Fibroblast of mammary gland (primary cell): Measurements from ENCODE around the gene CFL1.
"Not testable (repeated sequence)": the region's sequence is repeated elsewhere in the genome, so short reads cannot be mapped to it uniquely, and the experiment has no call there.

Experiments
- DNase-seq: peaks from one replicate; pipeline ENCODE4 v3.0.0-alpha.2; 2010; ENCODE audit warnings: low read depth
- H3K4me3 ChIP-seq: 2 replicates; pipeline ENCODE4 v1.5.1; 2011; ENCODE audit warnings: low read depth, mild to moderate bottlenecking, low read length, moderate library complexity; ENCODE audit not compliant: control insufficient read depth
- TF ChIP-seq, protein P1 (sequence below): conservative IDR thresholded peaks from 2 replicates; pipeline ENCODE4 v1.5.1; 2011; ENCODE audit warnings: low read depth, low read length, inconsistent platforms; ENCODE audit not compliant: control insufficient read depth, insufficient read depth

CFL1 gene

DNA sequence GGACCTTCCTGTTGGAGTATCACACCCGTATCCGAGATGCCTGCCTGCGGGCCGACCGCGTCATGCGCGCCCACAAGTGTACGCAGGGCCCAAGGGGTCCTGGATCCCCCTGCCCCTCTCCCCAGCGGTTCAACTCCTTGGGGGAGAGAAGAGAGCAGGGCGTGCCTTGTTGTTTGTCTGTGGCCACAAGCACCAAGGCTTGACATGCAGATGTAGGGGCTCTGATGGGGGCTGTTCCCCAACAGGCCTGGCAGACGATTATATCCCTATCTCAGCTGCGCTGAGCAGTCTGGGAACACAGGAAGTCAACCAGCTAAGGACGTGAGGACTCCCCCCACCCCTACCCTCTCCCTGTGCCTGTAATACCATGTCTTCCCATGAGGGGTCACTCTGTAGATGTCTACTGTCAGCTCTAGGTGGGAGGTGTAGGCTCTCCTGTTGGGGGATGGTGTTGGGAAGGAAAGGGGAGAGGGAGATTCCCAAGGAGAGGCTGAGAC lies 6.8 kb downstream of the CFL1 start:
- no peak for DNase-seq
- TF ChIP-seq, protein P1, sequence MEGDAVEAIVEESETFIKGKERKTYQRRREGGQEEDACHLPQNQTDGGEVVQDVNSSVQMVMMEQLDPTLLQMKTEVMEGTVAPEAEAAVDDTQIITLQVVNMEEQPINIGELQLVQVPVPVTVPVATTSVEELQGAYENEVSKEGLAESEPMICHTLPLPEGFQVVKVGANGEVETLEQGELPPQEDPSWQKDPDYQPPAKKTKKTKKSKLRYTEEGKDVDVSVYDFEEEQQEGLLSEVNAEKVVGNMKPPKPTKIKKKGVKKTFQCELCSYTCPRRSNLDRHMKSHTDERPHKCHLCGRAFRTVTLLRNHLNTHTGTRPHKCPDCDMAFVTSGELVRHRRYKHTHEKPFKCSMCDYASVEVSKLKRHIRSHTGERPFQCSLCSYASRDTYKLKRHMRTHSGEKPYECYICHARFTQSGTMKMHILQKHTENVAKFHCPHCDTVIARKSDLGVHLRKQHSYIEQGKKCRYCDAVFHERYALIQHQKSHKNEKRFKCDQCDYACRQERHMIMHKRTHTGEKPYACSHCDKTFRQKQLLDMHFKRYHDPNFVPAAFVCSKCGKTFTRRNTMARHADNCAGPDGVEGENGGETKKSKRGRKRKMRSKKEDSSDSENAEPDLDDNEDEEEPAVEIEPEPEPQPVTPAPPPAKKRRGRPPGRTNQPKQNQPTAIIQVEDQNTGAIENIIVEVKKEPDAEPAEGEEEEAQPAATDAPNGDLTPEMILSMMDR, result peak; percentile 48
- H3K4me3 ChIP-seq, result no peak overlapping the region

DNA sequence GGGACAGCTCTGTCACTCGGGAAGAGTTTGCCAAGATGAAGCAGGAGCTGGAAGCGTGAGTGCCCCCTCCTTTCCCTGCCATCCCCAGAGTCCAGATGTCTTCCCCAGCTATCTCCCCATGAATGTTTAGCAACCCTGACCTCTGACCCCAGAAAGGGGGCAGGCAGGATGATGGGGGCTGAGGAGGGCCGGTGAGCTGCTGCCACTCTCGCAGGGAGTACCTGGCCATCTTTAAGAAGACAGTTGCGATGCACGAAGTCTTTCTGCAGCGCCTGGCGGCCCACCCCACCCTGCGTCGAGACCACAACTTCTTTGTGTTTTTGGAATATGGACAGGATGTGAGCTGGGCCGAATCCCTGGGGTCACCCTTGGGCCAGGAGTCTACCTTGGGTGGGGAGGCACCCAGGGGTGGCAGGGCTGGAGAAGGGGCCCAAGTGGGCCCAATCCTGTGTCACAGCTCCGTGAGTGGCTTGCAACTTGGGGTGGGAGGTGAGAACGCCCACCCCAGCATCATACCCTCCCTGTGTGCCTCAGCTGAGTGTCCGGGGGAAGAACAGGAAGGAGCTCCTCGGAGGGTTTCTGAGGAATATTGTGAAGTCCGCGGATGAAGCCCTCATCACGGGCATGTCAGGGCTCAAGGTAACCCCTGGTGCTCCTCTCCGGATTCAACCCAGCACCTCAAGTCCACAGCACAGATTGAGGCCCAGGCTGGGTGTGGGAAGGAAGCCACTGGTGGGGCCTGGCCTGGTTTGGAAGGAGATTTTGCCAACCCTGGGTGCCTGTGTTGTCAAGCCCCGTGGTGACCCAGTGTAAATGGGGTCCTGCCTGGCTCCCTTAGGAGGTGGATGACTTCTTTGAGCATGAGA lies 7.5 kb downstream of the CFL1 start:
- H3K4me3 ChIP-seq, result no peak overlapping the region
- no peak for DNase-seq
- TF ChIP-seq, protein P1, result no peak

DNA sequence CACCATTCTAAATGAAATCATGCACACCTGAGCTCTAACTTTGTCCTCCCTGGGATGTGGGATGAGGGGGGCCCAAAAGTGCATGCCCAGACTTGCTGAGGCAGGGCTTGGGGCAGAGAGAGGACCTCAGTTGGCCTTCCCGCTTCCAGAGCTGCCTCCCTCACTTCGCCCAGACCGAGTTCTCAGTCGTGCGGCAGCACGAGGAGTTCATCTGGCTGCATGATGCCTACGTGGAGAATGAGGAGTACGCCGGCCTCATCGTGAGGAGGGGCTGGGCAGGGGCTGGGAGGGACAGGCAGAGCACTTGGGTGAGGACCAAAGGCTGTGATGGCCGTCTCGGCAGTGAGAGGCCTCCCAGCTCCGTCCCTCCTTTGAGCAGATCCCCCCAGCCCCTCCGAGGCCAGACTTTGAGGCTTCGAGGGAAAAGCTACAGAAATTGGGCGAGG lies 8.2 kb downstream of the CFL1 start:
- DNase-seq, result no peak
- TF ChIP-seq, protein P1, result no peak

DNA sequence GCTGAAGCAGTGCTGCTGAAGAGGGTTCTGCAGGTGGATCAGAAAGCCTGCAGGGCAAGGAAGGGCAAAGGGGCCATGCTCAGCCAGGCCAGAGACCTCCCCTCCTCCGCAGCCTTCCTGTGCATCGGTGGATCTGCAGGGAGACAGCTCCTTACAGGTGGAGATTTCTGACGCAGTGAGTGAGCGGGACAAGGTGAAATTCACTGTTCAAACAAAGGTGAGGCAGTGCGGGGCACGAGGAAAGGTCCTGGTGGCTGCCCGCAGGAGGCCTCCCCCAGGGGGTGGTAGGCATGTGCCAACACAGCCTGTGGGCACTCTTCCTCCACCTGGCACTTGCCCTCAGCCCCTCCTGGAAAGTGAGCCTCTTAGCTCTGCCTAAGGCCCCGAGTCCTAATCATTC lies 8.6 kb downstream of the CFL1 start:
- no peak for DNase-seq
- TF ChIP-seq, protein P1, result no peak
- no peak overlapping the region for H3K4me3 ChIP-seq

More for the DNA sequence above, 8.2 kb downstream of the CFL1 start:
- no peak overlapping the region for H3K4me3 ChIP-seq

DNA sequence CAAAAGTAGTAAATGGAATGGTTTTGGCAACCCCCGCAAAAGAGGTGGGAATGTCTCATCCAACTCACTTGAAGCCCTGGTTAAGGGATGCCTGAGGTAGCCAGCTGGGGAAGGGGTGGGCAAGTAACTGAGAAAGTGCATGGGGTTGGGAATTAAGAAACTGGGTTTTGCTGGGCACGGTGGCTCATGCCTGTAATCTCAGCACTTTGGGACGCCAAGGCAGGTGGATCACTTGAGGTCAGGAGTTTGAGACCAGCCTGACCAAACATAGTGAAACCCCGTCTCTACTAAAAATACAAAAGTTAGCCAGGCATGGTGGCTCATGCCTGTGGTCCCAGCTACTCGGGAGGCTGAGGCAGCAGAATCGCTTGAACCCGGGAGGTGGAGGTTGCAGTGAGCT lies 9.3 kb downstream of the CFL1 start:
- DNase-seq, H3K4me3 ChIP-seq: not testable (repeated sequence)

DNA sequence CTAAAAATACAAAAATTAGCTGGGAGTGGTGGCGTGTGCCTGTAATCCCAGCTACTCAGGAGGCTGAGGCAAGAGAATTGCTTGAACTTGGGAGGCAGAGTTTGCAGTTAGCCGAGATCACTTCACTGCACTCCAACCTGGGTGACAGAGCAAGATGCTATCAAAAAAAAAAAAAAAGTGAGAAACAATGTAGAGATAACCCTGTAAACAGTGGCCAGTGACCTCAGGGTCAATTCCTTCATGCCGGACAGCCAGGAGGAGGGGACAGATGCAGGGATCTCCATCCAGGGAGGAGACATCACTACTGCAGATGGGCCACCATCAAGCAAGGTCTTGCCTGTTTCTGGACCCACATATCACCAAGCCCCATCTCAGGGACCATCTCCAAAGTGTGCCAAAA lies 10.2 kb downstream of the CFL1 start:
- H3K4me3 ChIP-seq, result no peak overlapping the region
- DNase-seq, result no peak
- TF ChIP-seq, protein P1, result no peak

DNA sequence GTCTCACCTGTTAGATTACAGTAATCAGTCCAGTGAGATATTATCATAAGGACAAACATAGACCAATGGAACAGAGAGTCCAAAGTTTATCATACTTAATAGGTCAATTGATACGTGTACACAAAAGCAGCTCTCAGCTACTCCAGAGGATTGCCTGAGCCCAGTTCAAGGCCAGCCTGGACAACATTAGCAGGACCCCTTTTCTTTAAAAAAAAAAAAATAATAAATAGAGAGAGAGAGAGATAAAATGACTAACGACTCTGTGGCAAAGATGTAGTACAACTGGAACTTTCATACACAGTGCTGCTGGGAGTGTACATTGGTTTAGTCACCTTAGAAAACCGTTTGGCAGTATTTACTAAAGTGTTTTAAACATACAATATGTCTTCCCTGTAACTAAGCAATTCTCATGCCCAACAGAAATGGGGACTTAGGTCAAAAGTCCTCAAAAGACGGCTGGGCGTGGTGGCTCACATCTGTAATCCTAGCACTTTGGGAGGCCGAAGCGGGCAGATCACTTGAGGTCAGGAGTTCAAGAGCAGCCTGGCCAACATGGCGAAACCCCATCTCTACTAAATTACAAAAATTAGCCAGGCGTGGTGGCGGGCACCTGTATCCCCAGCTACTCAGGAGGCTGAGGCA lies 13.6 kb downstream of the CFL1 start:
- TF ChIP-seq, protein P1, result no peak
- no peak for DNase-seq
- no peak overlapping the region for H3K4me3 ChIP-seq
